Activated gamma-delta T cell (primary cell): Measurements from ENCODE around the gene BBX.

Experiments
- DNase-seq: peaks from one replicate; lab custom pipeline; 2025; lab: John Stamatoyannopoulos, UW
- total RNA-seq, 2 donors: gene quantifications; one replicate each; lab custom pipeline; 2026; lab: John Stamatoyannopoulos, UW

The BBX gene
- 171 to 190 reads per million in 2 donors for total RNA-seq

- peak; percentile 75 for DNase-seq
These were observed at the start of gene BBX for GRCh38 chr3:107522510-107523288. Gene BBX, plus strand, starts transcription at chr3:107522962. Its CDS starts 187,499 bp downstream, at chr3:107710461.

GRCh38 chr3:107476462-107476861 lies 46.3 kb upstream of the BBX start:
- no peak for DNase-seq

GRCh38 chr3:107487490-107487889 lies 35.3 kb upstream of the BBX start:
- DNase-seq: no peak

- no peak for DNase-seq
These were observed 33.8 kb upstream of the BBX start for GRCh38 chr3:107488942-107489341.

GRCh38 chr3:107493134-107493533 lies 29.6 kb upstream of the BBX start:
- DNase-seq: no peak

GRCh38 chr3:107496855-107497254 lies 25.9 kb upstream of the BBX start:
- no peak for DNase-seq

- DNase-seq: no peak
These were observed 24.1 kb upstream of the BBX start for GRCh38 chr3:107498646-107499045.

GRCh38 chr3:107506458-107506857 lies 16.3 kb upstream of the BBX start:
- no peak for DNase-seq

- no peak for DNase-seq
These were observed 14.4 kb upstream of the BBX start for GRCh38 chr3:107508331-107508730.

GRCh38 chr3:107512108-107512507 lies 10.7 kb upstream of the BBX start:
- DNase-seq: no peak

- no peak for DNase-seq
These were observed 8.3 kb upstream of the BBX start for GRCh38 chr3:107514453-107514852.

GRCh38 chr3:107516475-107516874 lies 6.3 kb upstream of the BBX start:
- DNase-seq: no peak

- no peak for DNase-seq
These were observed 2.2 kb upstream of the BBX start for GRCh38 chr3:107520535-107520934.

GRCh38 chr3:107521469-107522059 lies 1.2 kb upstream of the BBX start:
- no peak for DNase-seq

- peak; percentile 52 for DNase-seq
These were observed 452 bp downstream of the BBX start for GRCh38 chr3:107523289-107523538.

GRCh38 chr3:107523539-107524325 lies 970 bp downstream of the BBX start:
- DNase-seq: no peak

GRCh38 chr3:107524326-107524840 lies 1.6 kb downstream of the BBX start:
- no peak for DNase-seq

- DNase-seq: peak; percentile 44
These were observed 2.3 kb downstream of the BBX start for GRCh38 chr3:107524841-107525643.

GRCh38 chr3:107525644-107526305 lies 3.0 kb downstream of the BBX start:
- no peak for DNase-seq

GRCh38 chr3:107531917-107532469 lies 9.2 kb downstream of the BBX start:
- no peak for DNase-seq

- no peak for DNase-seq
These were observed 18.1 kb downstream of the BBX start for GRCh38 chr3:107540857-107541256.
